Midbrain (tissue), 1 donor: ENCODE data around the gene C1orf50.
"Not testable (repeated sequence)": the region's sequence is repeated elsewhere in the genome, so short reads cannot be mapped to it uniquely, and the experiment has no call there.

Experiments
- DNase-seq: peaks from one replicate; lab custom pipeline; 2025; lab: John Stamatoyannopoulos, UW

C1orf50 gene

GRCh38 chr1:42766741-42767509, at the start of gene C1orf50, which contains the start of gene P3H1:
TSS of gene C1orf50 (plus strand) at chr1:42767249. CDS start at chr1:42767312, 63 bp downstream.
TSS of gene P3H1 (minus strand) at chr1:42767028. CDS start at chr1:42766971, 57 bp downstream.
- peak; percentile 100 for DNase-seq

DNA sequence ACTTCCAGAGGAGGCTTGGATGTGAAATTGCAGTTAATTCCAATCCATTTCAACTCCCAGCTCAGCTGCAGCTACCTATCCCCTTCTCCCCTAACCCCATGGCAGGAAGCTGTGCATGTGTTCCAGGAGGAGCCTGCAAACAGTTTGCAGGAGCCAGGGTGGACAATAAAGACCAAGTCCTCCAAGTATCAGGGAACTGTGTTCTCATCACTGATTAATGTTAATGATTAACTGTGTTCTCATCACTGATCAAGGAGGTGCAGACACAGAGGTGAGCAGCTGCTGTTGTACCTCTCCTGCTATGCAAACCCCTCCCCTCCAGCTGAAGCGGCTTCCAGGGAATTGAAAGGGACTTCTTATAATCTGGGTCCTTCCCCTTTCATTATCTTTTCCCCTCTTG, 46.2 kb upstream of the C1orf50 start:
- no peak for DNase-seq

- DNase-seq: no peak
These were observed 45.1 kb upstream of the C1orf50 start for GRCh38 chr1:42721926-42722325.

GRCh38 chr1:42722403-42722802, 44.6 kb upstream of the C1orf50 start:
- DNase-seq: not testable (repeated sequence)

DNA sequence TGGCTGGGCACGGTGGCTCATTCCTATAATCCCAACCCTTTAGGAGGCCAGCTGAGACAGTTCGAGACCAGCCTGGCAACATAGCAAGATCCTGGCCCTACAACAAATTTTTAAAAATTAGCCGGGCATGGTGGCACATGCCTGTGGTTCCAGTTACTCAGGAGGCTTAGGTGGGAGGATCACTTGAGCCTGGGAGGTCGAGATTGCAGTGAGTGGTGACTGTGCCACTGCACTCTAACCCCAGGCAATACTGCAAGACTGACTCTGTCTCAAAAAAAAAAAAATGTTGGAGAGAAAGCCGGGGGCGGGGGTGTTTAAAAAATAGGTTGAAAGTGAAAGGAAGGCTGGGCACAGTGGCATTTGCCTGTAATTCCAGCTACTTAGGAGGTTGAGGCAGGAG, 43.5 kb upstream of the C1orf50 start:
- no peak for DNase-seq

GRCh38 chr1:42725820-42726219, 41.2 kb upstream of the C1orf50 start:
- DNase-seq: not testable (repeated sequence)

GRCh38 chr1:42730002-42730401, 37.0 kb upstream of the C1orf50 start:
- no peak for DNase-seq

- no peak for DNase-seq
These were observed 36.1 kb upstream of the C1orf50 start for GRCh38 chr1:42730988-42731387.

DNA sequence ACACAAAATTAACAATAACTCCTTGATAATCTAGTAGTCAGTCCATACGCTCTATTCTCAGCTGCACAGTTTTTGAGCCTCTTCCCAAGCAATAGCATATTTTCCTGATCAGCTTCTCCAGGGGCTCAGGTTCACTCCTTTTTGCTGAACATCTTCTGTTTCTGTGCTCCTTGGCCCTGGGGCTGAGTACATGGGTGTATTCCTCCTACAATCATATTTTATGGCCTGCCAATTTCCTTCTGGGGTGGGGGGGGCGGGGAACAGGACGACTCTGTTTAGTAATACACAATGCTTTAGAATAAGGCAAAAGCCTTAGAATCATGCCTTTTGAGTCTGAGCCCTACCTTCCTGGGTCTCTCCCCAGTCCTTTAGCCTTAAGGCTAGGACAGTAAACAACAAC, 35.5 kb upstream of the C1orf50 start:
- DNase-seq: no peak

- DNase-seq: no peak
These were observed 34.8 kb upstream of the C1orf50 start for GRCh38 chr1:42732126-42732680.

GRCh38 chr1:42733415-42734200, 33.4 kb upstream of the C1orf50 start:
- no peak for DNase-seq

DNA sequence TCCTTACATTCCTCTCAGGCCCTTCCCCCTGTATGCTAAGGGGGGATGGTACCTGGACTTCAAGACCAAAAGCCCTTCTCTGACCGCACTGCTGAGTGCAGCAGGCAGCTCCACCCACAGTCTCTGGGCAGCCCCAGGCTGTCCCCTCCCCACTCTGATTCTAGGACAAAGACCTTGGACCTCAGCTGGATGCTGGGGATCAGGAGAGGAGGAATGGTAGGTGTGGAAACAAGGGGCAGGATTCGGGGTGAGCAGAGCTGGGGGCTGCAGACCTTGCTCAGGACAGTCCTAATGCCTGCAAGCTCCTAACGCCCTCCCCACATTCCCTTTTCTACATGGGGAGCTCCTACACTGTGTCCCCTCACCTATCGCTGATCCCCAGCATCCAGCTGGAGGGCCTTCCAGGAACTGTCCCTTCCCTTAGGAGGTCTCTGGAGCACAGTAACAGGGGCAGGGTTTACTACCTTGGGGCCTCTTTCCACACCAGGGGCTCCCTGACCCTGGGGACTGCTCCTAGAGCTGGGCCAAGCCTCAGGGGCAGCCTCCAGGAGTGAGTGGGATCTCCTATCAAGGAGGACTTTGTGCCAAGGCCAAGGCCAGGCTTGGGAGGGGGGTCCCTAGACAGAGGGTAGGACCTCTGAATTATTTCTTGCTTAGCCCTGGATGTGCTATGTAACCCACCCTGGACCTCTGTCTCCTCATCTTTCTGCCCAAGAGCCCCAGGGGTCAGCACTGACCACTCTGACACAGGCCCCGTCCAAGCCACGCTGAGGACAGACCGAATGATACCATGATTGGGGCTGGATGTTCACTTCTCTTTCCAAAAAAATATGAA, 32.6 kb upstream of the C1orf50 start:
- DNase-seq: no peak

DNA sequence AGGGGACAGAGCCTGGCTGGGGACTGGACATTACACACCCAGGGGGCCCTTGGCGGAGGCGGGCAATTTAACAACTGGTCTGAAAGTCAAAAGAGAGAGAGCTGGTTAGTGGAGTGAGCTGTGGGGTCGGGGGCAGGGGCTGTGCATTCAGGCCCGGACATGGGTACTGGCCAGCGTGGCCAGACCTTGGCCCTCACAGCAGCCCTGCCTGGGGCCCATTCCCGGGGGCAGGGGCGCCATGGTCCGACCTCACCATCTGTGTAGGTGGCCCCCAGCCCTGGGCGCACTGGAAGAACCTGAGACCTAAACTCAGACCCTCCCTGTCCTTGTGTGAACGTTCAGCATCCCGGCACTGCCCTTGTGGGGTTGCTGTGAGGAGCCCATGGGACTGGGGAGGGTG, 32.0 kb upstream of the C1orf50 start:
- DNase-seq: no peak

DNA sequence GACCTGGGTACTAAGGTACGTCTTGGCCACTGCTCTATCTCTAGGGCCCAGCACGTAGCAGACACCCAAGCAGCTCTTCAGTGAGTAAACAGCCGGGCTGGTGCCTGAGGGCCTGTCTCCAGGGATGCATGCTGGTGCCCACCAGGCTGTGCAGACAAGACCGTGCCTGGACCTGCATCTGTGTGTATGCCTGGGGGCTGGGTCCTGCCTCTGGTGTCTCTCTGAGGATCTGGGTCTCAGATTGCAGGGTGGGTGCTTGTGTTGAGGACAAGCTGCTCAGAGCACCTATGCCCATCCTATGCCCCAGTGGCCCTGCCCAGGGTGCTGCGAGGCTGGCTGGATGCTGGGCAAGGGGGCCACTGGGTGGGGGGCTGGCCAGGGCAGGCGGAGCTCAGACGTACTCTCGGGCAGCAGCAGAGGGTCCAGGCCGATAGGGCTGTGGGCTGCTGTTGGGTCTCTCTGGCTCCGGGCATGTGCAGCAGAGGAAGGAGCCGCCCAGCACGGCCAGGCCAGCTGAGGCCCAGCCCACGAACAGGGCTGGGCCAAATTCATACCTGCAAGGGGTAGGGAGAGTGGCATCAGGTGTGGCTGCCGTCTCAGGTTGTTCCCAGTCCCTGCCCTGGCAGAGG, 31.5 kb upstream of the C1orf50 start:
- DNase-seq: no peak

GRCh38 chr1:42736152-42736551, 30.9 kb upstream of the C1orf50 start:
- DNase-seq: no peak

DNA sequence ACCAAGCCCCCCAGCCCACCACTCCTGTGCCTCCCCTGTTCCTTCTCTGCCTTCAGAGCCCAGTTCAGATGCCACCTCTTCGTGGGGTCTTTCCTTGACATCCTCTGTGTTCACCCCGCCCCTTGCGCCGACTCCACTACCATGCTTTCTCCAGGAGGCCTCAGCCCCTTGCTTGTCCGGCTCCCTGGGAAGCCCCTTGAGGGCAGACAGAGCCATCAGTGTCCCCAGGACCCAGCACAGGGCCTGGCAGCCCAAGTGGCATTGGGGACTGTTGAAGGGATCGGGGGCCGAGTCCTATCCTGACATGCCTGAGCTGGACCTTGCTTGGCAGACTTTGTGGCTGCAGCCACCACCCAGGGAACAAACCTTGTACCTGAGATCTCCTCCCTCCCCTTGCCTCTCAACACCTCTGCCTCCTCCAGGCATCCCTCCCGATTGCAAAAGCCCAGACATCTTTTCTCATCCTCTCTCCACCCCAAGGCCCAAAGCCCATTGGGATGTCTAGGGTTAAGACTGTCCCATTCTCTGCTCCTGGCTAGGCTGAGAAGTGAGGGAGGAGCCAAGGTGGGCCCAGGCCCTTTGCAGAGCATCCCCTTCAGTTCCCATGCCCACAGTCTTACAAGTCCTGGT, 30.4 kb upstream of the C1orf50 start:
- DNase-seq: no peak

DNA sequence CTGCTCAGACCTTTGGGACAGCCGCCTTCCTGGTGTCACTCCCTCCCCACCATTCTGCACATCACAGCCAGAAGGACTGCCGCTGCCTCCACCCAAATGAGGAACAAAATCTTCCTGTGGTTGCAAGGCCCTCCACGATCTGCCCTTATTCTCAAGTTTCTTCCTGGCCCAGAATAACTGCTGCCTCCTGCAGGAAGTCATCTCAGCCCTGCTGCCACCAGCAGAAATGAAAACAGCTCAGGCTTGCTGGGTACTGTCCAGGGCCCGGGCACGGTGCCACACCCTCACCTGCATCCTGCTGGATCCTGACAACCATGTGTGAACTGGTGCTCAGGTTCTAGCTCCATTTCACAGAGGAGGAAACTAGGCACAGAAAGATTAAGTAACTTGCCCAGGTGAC, 29.8 kb upstream of the C1orf50 start:
- DNase-seq: no peak

DNA sequence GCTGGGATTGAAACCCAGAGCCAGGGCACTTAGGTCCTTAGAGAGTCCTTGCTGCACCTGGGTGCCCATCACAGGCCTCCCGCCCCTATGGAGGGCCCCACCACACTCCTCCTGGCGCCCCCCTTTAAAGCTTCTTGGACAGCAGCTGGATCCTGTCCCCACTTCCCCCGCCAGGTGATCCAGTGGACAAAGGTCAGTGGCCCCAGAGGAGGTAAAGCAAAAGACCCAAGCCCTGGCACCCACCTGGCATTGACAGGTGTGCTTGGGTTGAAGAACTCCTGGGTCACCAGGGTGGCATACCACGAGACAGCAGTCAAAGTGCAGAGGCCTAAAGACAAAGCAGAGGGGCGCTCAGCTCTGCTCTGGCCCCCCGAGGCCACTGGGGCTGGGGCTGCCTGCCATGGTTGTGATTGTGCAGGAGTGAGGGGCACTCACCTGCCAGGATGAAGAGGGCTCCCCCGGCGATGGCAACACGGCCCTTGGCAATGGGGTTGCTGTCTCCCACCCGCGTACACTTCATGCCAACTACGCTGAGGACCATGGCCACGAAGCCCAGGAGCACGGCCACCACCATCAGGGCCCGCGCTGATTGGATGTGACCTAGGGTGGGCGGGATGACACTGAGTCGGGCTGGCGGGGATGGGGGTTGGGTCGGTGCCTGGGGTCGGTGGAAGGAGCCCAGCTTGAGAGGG, 28.9 kb upstream of the C1orf50 start:
- DNase-seq: no peak

- no peak for DNase-seq
These were observed 28.3 kb upstream of the C1orf50 start for GRCh38 chr1:42738678-42739226.
